Raji (cell line): Measurements from ENCODE around the gene ICAM5.
A peak's percentile ranks its signal among the peaks of the same experiment; 100 is the strongest.

Experiments
- POLR2A ChIP-seq: IDR thresholded peaks from 2 replicates; pipeline ENCODE4 v1.6.1; 2011; ENCODE audit warnings: low read depth, low read length, control low read depth; ENCODE audit not compliant: insufficient read depth

Gene ICAM5

GRCh38 chr19:10260141-10260584 is 29.6 kb upstream of the ICAM5 start:
- no peak for TF ChIP-seq POLR2A

DNA sequence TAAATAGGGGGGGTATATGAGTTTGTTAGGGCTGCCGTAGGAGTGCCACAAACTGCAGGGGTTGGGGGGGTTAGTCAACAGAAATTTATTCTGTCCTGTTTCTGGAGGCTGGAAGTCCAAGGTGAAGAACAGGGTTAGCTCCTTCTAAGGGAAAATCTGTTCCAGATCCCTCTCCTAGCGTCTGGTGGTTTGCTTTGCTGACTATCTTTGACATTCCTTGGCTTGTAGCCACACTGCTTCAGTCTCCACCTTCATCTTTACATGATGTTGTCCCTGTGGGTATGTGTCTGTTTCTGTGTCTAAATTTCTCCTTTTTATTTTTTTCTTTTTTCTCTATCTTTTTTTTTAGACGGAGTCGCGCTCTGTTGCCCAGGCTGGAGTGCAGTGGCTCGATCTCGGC is 27.0 kb upstream of the ICAM5 start:
- TF ChIP-seq POLR2A: no peak

GRCh38 chr19:10266706-10267105 is 23.0 kb upstream of the ICAM5 start:
- no peak for TF ChIP-seq POLR2A

DNA sequence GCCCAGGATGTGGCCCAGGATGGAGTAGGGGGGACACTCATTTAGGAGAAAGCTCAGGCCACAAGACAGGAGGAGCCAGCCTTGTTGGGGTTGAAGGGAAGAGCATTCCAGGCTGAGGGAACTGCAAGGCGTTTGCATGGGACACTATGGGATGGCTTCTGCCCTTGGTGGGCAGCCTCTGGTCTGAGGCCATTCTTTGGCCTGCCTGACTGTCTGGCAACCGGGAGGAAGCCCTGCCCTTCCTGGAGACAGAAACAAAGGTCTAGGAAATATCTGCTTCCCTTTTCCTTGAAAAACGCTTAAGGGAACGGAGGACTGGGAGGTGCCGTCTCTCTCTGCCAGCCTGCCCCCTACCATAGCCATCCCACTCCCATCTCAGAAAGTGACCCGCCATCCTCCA is 21.7 kb upstream of the ICAM5 start:
- TF ChIP-seq POLR2A: no peak

GRCh38 chr19:10269333-10270179 is 20.2 kb upstream of the ICAM5 start:
- TF ChIP-seq POLR2A: no peak

DNA sequence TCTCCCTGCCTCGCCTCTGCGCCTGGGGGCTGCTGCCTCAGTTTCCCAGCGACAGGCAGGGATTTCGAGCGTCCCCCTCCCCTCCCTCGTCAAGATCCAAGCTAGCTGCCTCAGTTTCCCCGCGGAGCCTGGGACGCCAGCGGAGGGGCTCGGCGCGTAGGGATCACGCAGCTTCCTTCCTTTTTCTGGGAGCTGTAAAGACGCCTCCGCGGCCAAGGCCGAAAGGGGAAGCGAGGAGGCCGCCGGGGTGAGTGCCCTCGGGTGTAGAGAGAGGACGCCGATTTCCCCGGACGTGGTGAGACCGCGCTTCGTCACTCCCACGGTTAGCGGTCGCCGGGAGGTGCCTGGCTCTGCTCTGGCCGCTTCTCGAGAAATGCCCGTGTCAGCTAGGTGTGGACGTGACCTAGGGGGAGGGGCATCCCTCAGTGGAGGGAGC is 19.6 kb upstream of the ICAM5 start:
- TF ChIP-seq POLR2A: no peak

DNA sequence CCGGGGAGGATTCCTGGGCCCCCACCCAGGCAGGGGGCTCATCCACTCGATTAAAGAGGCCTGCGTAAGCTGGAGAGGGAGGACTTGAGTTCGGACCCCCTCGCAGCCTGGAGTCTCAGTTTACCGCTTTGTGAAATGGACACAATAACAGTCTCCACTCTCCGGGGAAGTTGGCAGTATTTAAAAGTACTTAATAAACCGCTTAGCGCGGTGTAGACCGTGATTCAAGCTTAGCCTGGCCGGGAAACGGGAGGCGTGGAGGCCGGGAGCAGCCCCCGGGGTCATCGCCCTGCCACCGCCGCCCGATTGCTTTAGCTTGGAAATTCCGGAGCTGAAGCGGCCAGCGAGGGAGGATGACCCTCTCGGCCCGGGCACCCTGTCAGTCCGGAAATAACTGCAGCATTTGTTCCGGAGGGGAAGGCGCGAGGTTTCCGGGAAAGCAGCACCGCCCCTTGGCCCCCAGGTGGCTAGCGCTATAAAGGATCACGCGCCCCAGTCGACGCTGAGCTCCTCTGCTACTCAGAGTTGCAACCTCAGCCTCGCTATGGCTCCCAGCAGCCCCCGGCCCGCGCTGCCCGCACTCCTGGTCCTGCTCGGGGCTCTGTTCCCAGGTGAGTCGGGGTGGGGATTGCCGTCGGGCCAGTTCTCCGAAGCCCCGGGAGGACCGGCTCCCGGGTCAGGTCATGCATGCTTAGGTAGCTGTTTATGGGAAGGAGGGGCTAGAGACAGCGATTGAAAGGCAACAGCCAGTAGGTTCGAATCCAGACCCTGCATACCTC is 18.9 kb upstream of the ICAM5 start, which contains the start of gene ICAM1:
TSS of gene ICAM1 (plus strand) at position 505 of the 779 bp plus-strand sequence. CDS start at position 545, 40 bp downstream.
- TF ChIP-seq POLR2A: peak; percentile 98

DNA sequence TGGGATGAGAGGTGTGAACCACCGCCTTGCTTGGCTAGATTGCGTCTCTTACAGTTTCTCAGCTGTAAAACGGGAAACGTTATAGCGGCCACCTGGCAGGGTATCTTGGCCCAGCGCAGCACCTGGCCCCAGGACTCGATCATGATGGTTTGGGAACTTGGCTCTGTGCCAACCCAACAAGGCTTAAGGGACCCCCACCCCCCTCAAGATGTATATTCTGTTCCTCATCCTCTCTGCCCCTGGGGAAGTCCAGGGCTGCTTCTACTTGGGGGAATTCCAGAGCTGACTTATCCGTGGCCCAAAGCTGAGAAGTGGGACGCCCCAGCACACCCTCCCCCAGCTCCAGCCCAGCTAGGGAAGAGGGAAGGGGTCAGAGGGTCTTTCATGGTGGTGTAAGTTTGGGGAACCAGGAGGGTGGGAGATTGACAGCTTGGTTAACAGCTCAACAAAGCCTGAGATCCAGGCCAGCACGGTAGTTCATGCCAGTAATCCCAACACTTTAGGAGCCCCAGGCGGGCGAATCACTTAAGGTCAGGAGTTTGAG is 18.1 kb upstream of the ICAM5 start:
- TF ChIP-seq POLR2A: no peak

GRCh38 chr19:10274589-10274988 is 15.2 kb upstream of the ICAM5 start:
- TF ChIP-seq POLR2A: no peak

GRCh38 chr19:10277795-10278589 is 11.8 kb upstream of the ICAM5 start:
- TF ChIP-seq POLR2A: no peak

- TF ChIP-seq POLR2A: no peak
Measured at GRCh38 chr19:10278935-10279334, 10.8 kb upstream of the ICAM5 start.

DNA sequence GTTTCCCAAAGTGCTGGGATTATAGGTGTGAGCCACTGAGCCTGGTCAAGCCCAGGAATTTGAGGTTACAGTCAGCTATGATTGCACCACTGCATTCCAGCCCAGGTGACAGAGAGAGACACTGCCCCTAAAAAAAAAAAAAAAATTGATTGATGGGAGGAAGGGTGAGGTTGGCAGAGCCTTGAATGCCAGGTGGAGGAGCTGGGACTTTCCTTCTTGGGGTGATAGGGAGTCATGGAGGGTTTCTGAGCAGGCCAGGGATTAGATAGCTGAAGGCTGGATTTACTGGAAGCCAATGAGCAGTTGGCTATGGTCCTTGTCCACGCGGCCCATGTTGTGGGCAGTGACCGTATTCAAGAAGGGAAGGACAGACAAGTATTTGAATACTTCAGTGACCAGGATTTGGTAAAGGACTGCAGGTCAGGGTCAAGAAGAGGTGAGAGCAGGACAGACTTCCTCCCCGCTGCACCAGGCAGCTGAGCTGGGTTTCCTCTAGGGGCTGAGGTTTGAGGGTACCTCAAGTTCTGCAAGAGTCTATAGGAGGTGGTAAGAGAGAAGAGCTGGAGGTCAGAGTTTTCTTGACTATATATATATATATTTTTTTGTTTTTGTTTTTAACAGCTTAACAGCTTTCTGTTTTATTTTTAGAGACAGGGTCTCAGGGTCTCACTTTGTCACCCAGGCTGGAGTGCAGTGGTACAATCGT is 9.9 kb upstream of the ICAM5 start:
- no peak for TF ChIP-seq POLR2A

GRCh38 chr19:10283301-10284064 is 6.3 kb upstream of the ICAM5 start:
- no peak for TF ChIP-seq POLR2A
